CD4-positive, alpha-beta T cell treated with Interleukin-17A for 1 hour (primary cell): ENCODE measurements around the gene UCHL5.
A peak's percentile ranks its signal among the peaks of the same experiment; 100 is the strongest.

ENCODE experiments used
- DNase-seq: peaks from one replicate; pipeline ENCODE4 v3.0.0-alpha.2; 2020

Gene UCHL5

GRCh38 chr1:193059282-193060114 is at the start of gene UCHL5, which contains the start of gene RO60:
Gene UCHL5, minus strand, starts transcription at chr1:193059360. Its CDS starts 100 bp downstream, at chr1:193059260.
Gene RO60, plus strand, starts transcription at chr1:193059612. Its CDS starts 9,443 bp downstream, at chr1:193069055.
- peak; percentile 97 for DNase-seq

DNA sequence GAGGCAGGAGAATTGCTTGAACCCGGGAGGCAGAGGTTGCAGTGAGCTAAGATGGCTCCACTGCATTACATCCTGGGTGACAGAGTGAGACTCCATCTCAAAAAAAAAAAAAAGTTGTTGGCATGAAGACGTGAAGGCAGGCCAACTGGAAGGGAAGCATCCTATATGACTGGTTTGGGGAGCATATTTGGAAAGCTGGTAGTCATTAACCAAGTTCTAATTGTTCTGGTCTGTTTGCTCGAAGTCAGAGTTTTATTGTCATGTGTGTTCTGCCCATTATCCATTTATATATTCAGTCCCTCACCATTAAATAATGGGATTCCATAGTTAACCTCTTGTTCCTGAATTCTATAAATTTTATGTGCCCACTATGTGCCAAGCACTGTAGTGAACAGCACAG is 49.3 kb upstream of the UCHL5 start:
- DNase-seq: no peak

- DNase-seq: no peak
Measured at GRCh38 chr1:193105821-193106177, 46.6 kb upstream of the UCHL5 start.

GRCh38 chr1:193104907-193105820 is 46.0 kb upstream of the UCHL5 start, which contains the start of gene GLRX2:
Gene GLRX2, minus strand, starts transcription at chr1:193105414. Its CDS starts 32 bp downstream, at chr1:193105382.
- DNase-seq: peak; percentile 59

DNA sequence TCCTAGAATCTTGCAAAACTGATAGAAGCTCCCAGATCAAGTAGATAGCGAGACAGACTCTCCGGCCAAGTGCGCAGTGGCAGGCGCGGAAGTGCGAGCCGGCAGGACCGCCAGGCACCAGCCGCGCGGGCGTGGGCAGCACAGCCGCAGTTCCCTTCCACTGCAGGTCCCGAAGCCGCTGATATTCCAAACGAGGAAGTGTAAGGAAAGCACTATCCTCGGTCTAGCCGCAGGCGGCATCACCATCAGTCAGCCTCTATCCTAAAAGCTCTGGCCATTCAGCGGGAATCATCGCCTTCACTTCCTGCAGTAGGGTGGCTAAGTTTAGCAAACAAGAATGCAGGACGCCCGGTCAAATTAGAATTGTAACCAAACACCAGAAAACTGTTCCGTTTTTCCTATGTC is 45.3 kb upstream of the UCHL5 start:
- peak; percentile 19 for DNase-seq

DNA sequence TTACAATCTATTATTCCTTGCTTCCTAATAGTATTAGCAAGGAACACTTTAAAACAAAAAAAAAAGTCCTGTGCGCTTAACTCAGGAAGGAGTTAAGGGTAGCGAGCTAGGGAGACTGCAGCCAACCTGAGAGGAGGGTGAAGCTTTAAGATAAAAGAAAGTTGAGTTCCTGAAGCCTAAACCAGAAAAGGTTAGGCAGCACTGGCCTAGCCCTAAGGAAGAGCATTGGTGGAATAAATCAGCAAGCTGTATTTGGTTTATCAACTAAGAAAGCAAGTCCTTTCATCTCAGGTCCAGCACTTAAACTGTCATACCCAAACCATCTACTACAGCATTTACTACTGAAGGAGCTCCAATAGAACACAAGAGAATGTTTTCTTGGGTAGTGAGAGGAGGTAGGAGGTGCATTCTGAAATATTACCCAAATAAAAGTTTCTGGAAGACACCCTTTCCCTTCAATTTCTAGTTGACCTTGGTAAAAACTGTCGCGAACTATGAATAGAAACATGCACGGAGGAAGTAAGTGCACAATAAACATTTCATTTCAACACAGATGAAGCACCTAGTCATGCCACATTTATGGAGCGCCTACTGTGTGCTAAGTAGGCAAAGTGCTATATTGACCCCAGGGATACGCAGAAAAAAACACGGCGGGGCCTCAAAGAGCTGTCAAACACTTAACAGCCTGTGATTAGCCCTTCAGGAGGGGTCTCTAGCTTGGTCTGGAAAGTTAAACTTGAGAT is 44.8 kb upstream of the UCHL5 start:
- DNase-seq: no peak

DNA sequence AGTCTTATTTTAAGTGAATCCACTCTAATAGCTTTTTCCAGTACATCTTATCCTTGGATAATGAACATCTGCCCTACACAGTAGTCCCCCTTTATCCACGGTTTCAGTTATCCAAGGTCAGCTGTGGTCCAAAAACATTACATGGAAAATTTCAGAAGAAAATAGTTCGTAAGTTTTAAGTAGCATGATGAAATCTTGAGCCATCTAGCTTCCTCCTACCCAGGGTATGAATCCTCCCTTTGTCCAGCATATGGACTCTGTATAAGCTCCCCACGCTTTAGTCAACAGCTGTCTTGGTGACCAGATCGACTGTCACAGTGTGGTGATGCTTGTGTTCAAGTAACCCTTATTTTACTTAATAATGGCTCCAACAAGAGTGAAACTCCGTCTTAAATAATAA is 43.5 kb upstream of the UCHL5 start:
- no peak for DNase-seq

GRCh38 chr1:193094112-193094511 is 35.0 kb upstream of the UCHL5 start:
- no peak for DNase-seq

GRCh38 chr1:193090865-193091264 is 31.7 kb upstream of the UCHL5 start:
- DNase-seq: no peak

DNA sequence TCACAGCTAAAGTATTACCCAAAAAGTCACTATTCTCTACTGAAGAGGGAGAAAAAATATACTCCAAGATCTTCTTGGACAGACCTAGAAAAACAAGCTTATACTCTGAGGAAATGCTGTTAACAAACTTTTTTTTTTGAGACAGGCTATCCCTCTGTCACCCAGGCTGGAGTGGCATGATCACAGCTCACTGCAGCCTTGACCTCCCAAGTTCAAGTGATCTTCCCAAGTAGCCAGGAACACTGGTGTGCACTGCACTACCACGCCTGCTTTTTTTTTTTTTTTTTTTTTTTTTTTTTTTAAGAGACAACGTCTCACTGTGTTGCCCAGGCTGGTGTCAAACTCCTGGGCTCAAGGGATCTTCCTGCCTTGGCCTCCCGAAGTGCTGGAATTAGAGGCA is 28.7 kb upstream of the UCHL5 start:
- no peak for DNase-seq

GRCh38 chr1:193086342-193086741 is 27.2 kb upstream of the UCHL5 start:
- no peak for DNase-seq

- no peak for DNase-seq
Measured at GRCh38 chr1:193085263-193085662, 26.1 kb upstream of the UCHL5 start.

GRCh38 chr1:193083365-193084088 is 24.4 kb upstream of the UCHL5 start:
- no peak for DNase-seq

- no peak for DNase-seq
Measured at GRCh38 chr1:193079187-193079586, 20.0 kb upstream of the UCHL5 start.

- no peak for DNase-seq
Measured at GRCh38 chr1:193077991-193078390, 18.8 kb upstream of the UCHL5 start.

DNA sequence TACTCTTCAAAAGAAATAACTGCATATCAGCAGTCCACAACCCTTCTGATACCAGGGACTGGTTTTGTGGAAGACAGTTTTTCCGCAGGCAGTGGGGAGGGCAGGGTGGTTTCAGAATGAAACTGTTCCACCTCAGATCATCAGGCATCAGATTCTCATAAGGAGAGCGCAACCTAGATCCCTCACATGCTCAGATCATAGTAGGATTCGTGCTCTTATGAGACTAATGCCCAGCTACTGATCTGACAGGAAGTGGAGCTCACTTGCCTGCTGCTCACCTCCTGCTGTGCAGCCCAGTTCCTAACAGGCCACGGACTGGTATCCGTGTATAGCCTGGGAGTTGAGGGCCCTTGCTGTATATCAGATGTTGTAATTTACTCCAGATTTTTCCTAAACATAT is 11.8 kb upstream of the UCHL5 start:
- DNase-seq: peak; percentile 27

DNA sequence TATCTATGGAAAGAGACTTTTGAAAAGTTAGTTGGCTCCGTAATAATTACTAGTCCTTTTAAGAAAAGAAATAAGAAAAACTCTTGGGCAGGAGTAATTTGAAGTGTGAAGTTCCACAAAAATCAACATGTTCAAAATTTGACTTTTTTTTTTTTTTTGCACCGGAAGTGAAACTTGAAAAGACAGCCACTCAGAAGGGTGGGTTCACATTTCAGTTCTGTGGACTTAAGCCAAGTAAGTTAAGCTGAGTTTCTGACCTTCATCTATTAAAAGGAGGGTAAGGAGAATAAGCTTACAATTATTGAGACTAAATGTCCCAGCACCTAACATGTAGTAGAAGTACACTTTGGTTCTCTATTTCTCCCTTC is 11.2 kb upstream of the UCHL5 start:
- DNase-seq: peak; percentile 16

- peak; percentile 23 for DNase-seq
Measured at GRCh38 chr1:193069748-193070385, 10.7 kb upstream of the UCHL5 start.

DNA sequence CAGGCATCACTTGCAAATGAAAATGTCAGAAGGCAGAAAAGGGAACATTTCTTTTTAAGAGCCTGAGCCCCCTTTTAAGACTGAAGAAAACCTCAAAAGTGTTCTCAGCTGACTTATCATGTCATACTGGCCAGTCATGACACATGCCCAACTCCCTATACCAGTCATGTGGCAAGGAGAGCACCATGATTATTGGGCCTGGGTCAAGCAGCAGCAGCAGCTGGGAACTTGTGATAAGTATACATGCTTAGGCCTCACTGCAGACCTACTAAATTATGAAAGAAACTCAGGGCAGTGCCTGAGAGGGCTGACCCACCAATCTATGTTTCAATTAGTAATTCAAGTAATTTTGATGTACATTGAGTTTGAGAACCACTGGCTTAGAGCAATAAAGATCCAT is 8.9 kb upstream of the UCHL5 start:
- DNase-seq: no peak

- no peak for DNase-seq
Measured at GRCh38 chr1:193066606-193067005, 7.4 kb upstream of the UCHL5 start.

- DNase-seq: no peak
Measured at GRCh38 chr1:193065954-193066353, 6.8 kb upstream of the UCHL5 start.
